ENCODE data around the gene PLOD1. TPM values are rescaled to one million over a fixed set of nuclear protein-coding genes. Genes with fewer than 3 reads are reported as not detected.
"Not testable (repeated sequence)": the region's sequence is repeated elsewhere in the genome, so short reads cannot be mapped to it uniquely, and the experiment has no call there.

PLOD1 gene
- total RNA-seq, 1 experiment from 2014 or later, result 46.9 TPM

DNA sequence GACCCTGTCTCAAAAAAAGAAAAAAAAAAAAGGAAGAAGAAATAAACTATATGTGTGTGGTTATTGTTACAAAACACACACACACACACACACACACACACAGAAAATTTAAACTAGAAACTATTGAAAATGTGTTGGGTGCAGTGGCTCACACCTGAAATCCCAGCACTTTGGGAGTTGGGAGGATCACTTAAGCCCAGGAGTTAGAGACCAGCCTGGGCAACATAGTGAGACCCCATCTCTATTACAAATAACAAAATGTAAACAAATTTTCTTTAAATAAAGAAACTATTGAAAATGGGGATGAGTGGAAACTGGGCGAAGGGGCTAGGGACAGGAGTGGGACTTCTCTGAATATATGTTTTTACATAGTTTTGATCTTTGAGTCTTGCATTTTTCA, 31.3 kb upstream of the PLOD1 start:
- POLR2A ChIA-PET, result interaction anchor here (0.6 kb wide), 1 partner anchor 814 kb away, joined by 4 read pairs; no protein-coding TSS in a partner anchor
- no peak overlapping the region for H3K4me3 Mint-ChIP-seq
- H3K4me1 Mint-ChIP-seq, result peaks cover 9% of the 10 kb centered on the region
- H3K36me3 Mint-ChIP-seq, result no peaks in the 10 kb centered on the region
- TF ChIP-seq JUN (CRISPR knock-in tag; IDR thresholded peaks at IDR 0.05) (no peak), ESRRA (CRISPR knock-in tag; IDR thresholded peaks at IDR 0.05; ENCODE audit: borderline replicate concordance) (no peak), SP1 (CRISPR knock-in tag; conservative IDR thresholded peaks at IDR 0.05) (no peak), CREM (CRISPR knock-in tag; IDR thresholded peaks at IDR 0.05) (no peak), IRF2 (CRISPR knock-in tag; IDR thresholded peaks at IDR 0.05; ENCODE audit: borderline replicate concordance, low read depth) (no peak)
- TF ChIP-seq, protein P1, sequence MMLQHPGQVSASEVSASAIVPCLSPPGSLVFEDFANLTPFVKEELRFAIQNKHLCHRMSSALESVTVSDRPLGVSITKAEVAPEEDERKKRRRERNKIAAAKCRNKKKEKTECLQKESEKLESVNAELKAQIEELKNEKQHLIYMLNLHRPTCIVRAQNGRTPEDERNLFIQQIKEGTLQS (CRISPR knock-in tag; conservative IDR thresholded peaks at IDR 0.05), result no peak
- TF ChIP-seq, protein P2, sequence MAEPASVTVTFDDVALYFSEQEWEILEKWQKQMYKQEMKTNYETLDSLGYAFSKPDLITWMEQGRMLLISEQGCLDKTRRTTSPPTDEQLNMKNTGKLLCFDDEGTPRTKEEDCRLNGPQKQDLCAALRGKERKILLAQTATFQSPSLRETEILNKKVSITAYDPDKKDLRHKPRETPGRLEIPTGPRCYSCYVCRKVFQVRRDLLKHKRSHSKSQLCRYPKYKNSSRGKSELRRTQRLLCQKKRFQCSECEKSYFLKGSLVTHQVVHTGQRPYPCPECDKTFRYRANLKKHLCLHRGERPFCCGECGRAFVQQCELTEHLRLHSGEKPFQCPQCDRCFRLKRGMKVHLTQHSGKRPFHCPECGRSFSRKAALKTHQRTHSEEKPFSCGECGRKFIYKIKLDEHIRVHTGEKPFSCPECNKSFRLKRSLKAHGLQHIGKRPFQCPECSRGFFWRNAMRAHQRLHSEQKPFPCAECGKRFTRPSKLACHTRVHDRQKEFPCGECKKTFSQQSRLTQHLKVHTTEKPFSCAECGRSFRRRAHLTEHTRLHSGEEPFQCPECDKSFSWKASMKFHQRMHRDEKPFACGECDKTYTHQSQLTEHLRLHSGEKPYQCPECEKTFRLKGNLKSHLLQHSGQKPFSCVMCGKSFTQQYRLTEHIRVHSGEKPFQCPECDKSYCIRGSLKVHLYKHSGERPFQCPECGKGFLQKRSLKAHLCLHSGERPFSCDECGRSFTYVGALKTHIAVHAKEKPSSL (CRISPR knock-in tag; conservative IDR thresholded peaks at IDR 0.05), result no peak
- ATAC-seq (no peak), DNase-seq (ENCODE audit: low spot score) (no peak)
- no peaks in the 10 kb centered on the region for H3K27me3 Mint-ChIP-seq (ENCODE audit: low read depth)
- no peak overlapping the region for H3K27ac Mint-ChIP-seq
- H3K9me3 Mint-ChIP-seq, result no peaks in the 10 kb centered on the region
- CTCF ChIA-PET, result no interaction called here

DNA sequence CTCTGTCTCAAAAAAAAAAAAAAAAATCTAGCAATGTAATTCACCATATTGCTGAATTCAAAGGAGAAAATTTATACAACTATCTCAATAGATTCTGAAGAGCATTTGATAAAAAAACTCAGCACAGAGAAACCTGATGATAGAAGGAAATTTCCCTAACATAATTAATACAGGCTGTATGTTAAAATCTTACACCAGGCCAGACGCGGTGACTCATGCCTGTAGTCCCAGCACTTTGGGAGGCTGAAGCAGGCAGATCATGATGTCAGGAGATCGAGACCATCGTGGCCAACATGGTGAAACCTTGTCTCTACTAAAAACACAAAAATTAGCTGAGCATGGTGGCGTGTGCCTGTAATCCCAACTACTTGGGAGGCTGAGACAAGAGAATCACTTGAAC, 30.4 kb upstream of the PLOD1 start:
- H3K4me1 Mint-ChIP-seq; H3K27me3 Mint-ChIP-seq (ENCODE audit: low read depth); ATAC-seq; H3K4me3 Mint-ChIP-seq; DNase-seq (ENCODE audit: low spot score); POLR2A ChIA-PET; H3K36me3 Mint-ChIP-seq; H3K9me3 Mint-ChIP-seq; CTCF ChIA-PET; H3K27ac Mint-ChIP-seq: not testable (repeated sequence)

DNA sequence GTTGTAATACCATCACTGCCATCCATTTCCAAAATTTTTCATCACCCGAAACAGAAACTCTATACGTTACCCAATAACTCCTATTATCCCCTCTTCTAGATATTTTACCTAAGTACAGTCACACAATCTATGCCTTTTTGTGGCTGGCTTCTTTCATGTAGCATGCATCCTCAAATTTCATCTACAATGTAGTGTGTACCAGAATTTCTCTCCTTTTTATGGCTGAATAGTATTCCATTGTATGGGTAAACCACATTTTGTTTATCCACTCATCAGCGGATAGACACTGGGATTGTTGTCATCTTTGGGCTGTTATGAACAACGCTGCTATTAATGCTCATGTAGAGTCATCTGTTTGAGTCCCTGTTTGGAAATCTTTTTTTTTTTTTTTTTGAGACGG, 29.5 kb upstream of the PLOD1 start:
- DNase-seq (ENCODE audit: low spot score), result no peak
- ChIA-PET CTCF (no interaction called here), POLR2A (no interaction called here)
- H3K27me3 Mint-ChIP-seq (ENCODE audit: low read depth), result no peaks in the 10 kb centered on the region; the same call in 1 of the 2 replicates
- H3K9me3 Mint-ChIP-seq, result no peaks in the 10 kb centered on the region
- no peaks in the 10 kb centered on the region for H3K36me3 Mint-ChIP-seq
- no peak overlapping the region for H3K4me3 Mint-ChIP-seq
- ATAC-seq, result no peak
- H3K27ac Mint-ChIP-seq, result no peak overlapping the region
- H3K4me1 Mint-ChIP-seq, result peaks cover 7% of the 10 kb centered on the region
- TF ChIP-seq, protein P1 (CRISPR knock-in tag; conservative IDR thresholded peaks at IDR 0.05), result no peak
- TF ChIP-seq JUN (CRISPR knock-in tag; IDR thresholded peaks at IDR 0.05), result no peak
- TF ChIP-seq SMAD3 (CRISPR knock-in tag; IDR thresholded peaks at IDR 0.05; ENCODE audit: borderline replicate concordance), result no peak
- TF ChIP-seq, protein P3, sequence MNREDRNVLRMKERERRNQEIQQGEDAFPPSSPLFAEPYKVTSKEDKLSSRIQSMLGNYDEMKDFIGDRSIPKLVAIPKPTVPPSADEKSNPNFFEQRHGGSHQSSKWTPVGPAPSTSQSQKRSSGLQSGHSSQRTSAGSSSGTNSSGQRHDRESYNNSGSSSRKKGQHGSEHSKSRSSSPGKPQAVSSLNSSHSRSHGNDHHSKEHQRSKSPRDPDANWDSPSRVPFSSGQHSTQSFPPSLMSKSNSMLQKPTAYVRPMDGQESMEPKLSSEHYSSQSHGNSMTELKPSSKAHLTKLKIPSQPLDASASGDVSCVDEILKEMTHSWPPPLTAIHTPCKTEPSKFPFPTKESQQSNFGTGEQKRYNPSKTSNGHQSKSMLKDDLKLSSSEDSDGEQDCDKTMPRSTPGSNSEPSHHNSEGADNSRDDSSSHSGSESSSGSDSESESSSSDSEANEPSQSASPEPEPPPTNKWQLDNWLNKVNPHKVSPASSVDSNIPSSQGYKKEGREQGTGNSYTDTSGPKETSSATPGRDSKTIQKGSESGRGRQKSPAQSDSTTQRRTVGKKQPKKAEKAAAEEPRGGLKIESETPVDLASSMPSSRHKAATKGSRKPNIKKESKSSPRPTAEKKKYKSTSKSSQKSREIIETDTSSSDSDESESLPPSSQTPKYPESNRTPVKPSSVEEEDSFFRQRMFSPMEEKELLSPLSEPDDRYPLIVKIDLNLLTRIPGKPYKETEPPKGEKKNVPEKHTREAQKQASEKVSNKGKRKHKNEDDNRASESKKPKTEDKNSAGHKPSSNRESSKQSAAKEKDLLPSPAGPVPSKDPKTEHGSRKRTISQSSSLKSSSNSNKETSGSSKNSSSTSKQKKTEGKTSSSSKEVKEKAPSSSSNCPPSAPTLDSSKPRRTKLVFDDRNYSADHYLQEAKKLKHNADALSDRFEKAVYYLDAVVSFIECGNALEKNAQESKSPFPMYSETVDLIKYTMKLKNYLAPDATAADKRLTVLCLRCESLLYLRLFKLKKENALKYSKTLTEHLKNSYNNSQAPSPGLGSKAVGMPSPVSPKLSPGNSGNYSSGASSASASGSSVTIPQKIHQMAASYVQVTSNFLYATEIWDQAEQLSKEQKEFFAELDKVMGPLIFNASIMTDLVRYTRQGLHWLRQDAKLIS (CRISPR knock-in tag; IDR thresholded peaks at IDR 0.05; ENCODE audit: borderline replicate concordance), result no peak
- TF ChIP-seq CREB1 (CRISPR knock-in tag; IDR thresholded peaks at IDR 0.05), result no peak
- TF ChIP-seq, protein P4, sequence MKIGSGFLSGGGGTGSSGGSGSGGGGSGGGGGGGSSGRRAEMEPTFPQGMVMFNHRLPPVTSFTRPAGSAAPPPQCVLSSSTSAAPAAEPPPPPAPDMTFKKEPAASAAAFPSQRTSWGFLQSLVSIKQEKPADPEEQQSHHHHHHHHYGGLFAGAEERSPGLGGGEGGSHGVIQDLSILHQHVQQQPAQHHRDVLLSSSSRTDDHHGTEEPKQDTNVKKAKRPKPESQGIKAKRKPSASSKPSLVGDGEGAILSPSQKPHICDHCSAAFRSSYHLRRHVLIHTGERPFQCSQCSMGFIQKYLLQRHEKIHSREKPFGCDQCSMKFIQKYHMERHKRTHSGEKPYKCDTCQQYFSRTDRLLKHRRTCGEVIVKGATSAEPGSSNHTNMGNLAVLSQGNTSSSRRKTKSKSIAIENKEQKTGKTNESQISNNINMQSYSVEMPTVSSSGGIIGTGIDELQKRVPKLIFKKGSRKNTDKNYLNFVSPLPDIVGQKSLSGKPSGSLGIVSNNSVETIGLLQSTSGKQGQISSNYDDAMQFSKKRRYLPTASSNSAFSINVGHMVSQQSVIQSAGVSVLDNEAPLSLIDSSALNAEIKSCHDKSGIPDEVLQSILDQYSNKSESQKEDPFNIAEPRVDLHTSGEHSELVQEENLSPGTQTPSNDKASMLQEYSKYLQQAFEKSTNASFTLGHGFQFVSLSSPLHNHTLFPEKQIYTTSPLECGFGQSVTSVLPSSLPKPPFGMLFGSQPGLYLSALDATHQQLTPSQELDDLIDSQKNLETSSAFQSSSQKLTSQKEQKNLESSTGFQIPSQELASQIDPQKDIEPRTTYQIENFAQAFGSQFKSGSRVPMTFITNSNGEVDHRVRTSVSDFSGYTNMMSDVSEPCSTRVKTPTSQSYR (CRISPR knock-in tag; IDR thresholded peaks at IDR 0.05), result no peak
- TF ChIP-seq GABPB1 (CRISPR knock-in tag; IDR thresholded peaks at IDR 0.05), result no peak
- no peak for TF ChIP-seq NR2C2 (CRISPR knock-in tag; IDR thresholded peaks at IDR 0.05)
- TF ChIP-seq, protein P5, sequence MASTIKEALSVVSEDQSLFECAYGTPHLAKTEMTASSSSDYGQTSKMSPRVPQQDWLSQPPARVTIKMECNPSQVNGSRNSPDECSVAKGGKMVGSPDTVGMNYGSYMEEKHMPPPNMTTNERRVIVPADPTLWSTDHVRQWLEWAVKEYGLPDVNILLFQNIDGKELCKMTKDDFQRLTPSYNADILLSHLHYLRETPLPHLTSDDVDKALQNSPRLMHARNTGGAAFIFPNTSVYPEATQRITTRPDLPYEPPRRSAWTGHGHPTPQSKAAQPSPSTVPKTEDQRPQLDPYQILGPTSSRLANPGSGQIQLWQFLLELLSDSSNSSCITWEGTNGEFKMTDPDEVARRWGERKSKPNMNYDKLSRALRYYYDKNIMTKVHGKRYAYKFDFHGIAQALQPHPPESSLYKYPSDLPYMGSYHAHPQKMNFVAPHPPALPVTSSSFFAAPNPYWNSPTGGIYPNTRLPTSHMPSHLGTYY (CRISPR knock-in tag; IDR thresholded peaks at IDR 0.05), result no peak
- TF ChIP-seq, protein P6, sequence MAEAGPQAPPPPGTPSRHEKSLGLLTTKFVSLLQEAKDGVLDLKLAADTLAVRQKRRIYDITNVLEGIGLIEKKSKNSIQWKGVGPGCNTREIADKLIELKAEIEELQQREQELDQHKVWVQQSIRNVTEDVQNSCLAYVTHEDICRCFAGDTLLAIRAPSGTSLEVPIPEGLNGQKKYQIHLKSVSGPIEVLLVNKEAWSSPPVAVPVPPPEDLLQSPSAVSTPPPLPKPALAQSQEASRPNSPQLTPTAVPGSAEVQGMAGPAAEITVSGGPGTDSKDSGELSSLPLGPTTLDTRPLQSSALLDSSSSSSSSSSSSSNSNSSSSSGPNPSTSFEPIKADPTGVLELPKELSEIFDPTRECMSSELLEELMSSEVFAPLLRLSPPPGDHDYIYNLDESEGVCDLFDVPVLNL (CRISPR knock-in tag; IDR thresholded peaks at IDR 0.05; ENCODE audit: borderline replicate concordance, low read depth), result no peak
- TF ChIP-seq, protein P7, sequence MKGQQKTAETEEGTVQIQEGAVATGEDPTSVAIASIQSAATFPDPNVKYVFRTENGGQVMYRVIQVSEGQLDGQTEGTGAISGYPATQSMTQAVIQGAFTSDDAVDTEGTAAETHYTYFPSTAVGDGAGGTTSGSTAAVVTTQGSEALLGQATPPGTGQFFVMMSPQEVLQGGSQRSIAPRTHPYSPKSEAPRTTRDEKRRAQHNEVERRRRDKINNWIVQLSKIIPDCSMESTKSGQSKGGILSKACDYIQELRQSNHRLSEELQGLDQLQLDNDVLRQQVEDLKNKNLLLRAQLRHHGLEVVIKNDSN (CRISPR knock-in tag; IDR thresholded peaks at IDR 0.05), result no peak
- no peak for TF ChIP-seq SOX15 (CRISPR knock-in tag; IDR thresholded peaks at IDR 0.05)
- TF ChIP-seq, protein P8, sequence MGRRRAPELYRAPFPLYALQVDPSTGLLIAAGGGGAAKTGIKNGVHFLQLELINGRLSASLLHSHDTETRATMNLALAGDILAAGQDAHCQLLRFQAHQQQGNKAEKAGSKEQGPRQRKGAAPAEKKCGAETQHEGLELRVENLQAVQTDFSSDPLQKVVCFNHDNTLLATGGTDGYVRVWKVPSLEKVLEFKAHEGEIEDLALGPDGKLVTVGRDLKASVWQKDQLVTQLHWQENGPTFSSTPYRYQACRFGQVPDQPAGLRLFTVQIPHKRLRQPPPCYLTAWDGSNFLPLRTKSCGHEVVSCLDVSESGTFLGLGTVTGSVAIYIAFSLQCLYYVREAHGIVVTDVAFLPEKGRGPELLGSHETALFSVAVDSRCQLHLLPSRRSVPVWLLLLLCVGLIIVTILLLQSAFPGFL (CRISPR knock-in tag; IDR thresholded peaks at IDR 0.05; ENCODE audit: borderline replicate concordance), result no peak

All from WTC11 (cell line).